Gastrocnemius medialis (tissue), 4 donors: ENCODE results near the gene LSAMP.

Experiments
- CTCF ChIP-seq, 5 experiments: fragments of 450-650 bp in 3 of 5; fragments of 200-600 bp in 2 of 5; sonication (generic) in 2 of 5; IDR thresholded peaks in 4 of 5; conservative IDR thresholded peaks in 1 of 5; 1 replicate in 4 of 5; 2 replicates in 1 of 5; pipeline ENCODE4 v1.5.1; 2016 to 2019; ENCODE audit warnings: antibody characterized with exemption in 5 of 5, mild to moderate bottlenecking in 3 of 5, moderate library complexity in 3 of 5
- POLR2A ChIP-seq, 2 donors: fragments of 450-650 bp; IDR thresholded peaks; one replicate each; pipeline ENCODE4 v1.6.1; 2017; ENCODE audit warnings: antibody characterized with exemption in 2 of 2, mild to moderate bottlenecking in 2 of 2, moderate library complexity in 2 of 2

DNA sequence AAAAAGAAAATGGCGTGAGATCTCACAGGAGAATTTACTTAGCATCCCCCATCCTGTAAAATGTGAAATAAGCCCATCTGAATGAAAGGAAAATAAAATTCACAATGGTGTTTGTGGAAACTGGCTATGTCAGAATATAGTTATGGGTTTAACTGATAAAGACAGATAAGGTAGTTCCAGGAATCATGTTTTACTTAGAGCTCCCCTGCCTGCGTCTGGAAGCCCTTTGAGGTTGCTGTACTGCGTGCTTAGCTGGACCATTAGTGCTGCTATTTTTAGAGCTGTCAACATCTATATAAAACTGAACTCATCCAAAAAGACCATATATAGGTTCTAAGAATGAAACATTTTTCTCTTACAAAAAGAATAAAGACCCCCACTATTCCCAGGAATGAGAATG lies 130.8 kb downstream of the LSAMP start:
- no peak for TF ChIP-seq CTCF (IDR thresholded peaks at IDR 0.05 in 4 of 5, conservative IDR thresholded peaks at IDR 0.05 in 1 of 5)
- no peak for TF ChIP-seq POLR2A (IDR thresholded peaks at IDR 0.05)
